Placental epithelial cell (primary cell): ENCODE measurements around the gene ITM2C. TPM values are rescaled to one million over a fixed set of nuclear protein-coding genes. Genes with fewer than 3 reads are reported as not detected.

Source experiments
- total RNA-seq: library from RNA; depleted of rRNA; stranded (reverse); fragments of >200 nt; gene quantifications from 2 replicates; pipeline ENCODE4 v1.2.3, GENCODE V29; 2012

The ITM2C gene, protein sequence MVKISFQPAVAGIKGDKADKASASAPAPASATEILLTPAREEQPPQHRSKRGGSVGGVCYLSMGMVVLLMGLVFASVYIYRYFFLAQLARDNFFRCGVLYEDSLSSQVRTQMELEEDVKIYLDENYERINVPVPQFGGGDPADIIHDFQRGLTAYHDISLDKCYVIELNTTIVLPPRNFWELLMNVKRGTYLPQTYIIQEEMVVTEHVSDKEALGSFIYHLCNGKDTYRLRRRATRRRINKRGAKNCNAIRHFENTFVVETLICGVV
- 126 and 224 TPM in 2 replicates for total RNA-seq

DNA sequence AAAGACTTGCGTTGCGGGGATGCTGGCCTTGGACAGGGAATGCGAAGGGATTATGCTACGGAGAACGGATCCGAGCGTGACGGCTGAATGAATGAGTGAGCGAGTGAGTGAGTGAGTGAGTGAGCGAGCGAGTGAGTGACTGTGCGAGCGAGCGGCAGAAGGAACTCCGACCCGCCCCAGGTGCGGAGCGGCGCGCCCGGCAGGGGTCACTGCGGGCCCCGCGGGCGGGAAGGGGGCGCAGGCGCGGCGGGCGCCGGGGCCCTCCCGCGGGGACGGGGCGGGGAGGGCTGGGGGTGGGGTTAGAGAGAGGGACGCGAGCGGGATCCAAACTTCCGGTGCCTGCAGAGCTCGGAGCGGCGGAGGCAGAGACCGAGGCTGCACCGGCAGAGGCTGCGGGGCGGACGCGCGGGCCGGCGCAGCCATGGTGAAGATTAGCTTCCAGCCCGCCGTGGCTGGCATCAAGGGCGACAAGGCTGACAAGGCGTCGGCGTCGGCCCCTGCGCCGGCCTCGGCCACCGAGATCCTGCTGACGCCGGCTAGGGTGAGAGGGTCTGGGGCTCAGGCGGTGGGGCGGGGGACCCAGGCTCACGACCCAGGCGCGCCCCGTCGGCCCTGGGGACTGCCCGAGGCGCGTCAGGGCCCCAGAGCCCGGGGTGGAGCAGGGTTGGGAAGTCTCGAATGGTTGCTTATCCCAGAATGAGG, at the start of gene ITM2C:
Gene ITM2C (plus strand): TSS at position 338 of the 702 bp plus-strand sequence. CDS start 84 bp downstream, at position 422.

DNA sequence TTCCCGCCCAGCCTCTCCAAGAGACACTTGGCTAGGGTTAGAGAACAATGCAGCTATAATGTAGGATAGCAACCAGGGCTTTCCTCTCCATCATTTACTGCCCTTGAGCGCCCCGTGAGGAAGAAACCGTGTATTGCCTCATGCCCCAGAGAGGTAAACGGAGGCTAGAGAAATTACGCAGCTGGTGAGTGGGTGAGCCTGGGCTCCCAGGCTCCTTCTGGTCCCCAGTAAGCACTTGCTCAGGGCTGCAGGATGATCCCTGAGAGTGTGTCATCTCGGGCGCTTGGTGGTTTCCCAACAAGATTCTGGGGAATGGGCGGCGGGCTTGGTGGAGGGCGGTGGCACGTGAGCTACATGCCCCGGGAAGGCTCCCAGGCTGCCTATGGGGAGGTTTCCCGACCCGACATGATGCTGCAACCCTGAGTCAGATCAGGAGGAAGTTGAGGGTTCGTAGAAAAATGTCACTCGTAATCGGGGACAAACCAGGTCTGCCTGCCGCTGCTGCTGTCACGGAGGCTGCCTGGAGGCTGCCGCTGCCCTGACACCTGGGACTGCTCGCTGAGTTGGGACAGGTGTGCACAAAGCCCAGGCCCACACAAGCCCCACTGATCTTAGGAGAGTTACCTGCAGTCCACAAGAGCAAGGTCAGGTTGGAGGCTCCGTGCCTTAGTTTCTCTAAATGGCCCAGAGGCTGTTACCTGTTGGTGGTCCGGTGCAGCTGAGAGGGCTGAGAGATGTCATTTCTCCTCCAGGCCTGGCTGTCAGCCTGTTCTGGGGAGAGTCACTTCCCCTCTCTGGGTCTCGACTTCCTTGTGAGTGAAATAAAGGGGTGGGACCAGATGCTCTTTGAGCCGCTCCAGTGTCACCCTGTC, 60.0 kb downstream of the ITM2C start, which contains the start of gene GPR55:
Gene GPR55 (minus strand): TSS at position 773 of the 872 bp plus-strand sequence. CDS start 14,280 bp downstream, outside the sequence.

Other genes with a start within 250 kb of the ITM2C start
- gene CAB39, start 152.1 kb upstream of the ITM2C start, total RNA-seq = 65.2 and 101 TPM in 2 replicates
- not detected in 2 replicates for gene GPR55, start 60.3 kb downstream of the ITM2C start, total RNA-seq
- not detected in 2 replicates for gene SPATA3, start 131.2 kb downstream of the ITM2C start, total RNA-seq
- under 0.01 and 0.11 TPM in 2 replicates for gene C2orf72, start 172.6 kb downstream of the ITM2C start, total RNA-seq
- gene PSMD1, start 191.9 kb downstream of the ITM2C start, total RNA-seq = 55.7 and 96.7 TPM in 2 replicates